ENCODE data around the gene KIRREL2. TPM values are rescaled to one million over a fixed set of nuclear protein-coding genes. Genes with fewer than 3 reads are reported as not detected.

KIRREL2 gene
- total and polyA plus RNA-seq, 9 of the 15 experiments (the other 6 are each of a cell fraction or from before 2014, with no cell fraction given) = 0.01 to 0.12 (median 0.09) TPM; not detected in 4

- no peak for TF ChIP-seq HDAC3 (IDR thresholded peaks at IDR 0.05; ENCODE audit: borderline replicate concordance, partially characterized antibody)
- no peak for TF ChIP-seq MAFK (IDR thresholded peaks at IDR 0.05; ENCODE audit: low read length)
- no peak for TF ChIP-seq NR2F6 (CRISPR knock-in tag; IDR thresholded peaks at IDR 0.05)
- TF ChIP-seq EZH2 (IDR thresholded peaks at IDR 0.05; ENCODE audit: borderline replicate concordance, low read depth, low read length) = no peak
- TF ChIP-seq TSC22D4 (tag; IDR thresholded peaks at IDR 0.05) = no peak
- TF ChIP-seq HOXB6 (CRISPR knock-in tag; IDR thresholded peaks at IDR 0.05; ENCODE audit: borderline replicate concordance) = no peak
- TF ChIP-seq GATA2 (CRISPR knock-in tag; IDR thresholded peaks at IDR 0.05) = no peak
- TF ChIP-seq ZHX1 (conservative IDR thresholded peaks at IDR 0.05; ENCODE audit: low read length) = no peak
- TF ChIP-seq LCOR (CRISPR knock-in tag; IDR thresholded peaks at IDR 0.05) = 0 out of 2 replicates have a peak, but pooled peaks have one; percentile 22
- TF ChIP-seq SMARCE1 (IDR thresholded peaks at IDR 0.05) = no peak
- TF ChIP-seq ZKSCAN3 (CRISPR knock-in tag; IDR thresholded peaks at IDR 0.05) = no peak
- TF ChIP-seq GTF2A2 (tag; IDR thresholded peaks at IDR 0.05) = no peak
- no peak for TF ChIP-seq ARID3B (CRISPR knock-in tag; IDR thresholded peaks at IDR 0.05; ENCODE audit: borderline replicate concordance)
- no peak for TF ChIP-seq ZNF133 (CRISPR knock-in tag; IDR thresholded peaks at IDR 0.05)
- no peak for TF ChIP-seq ZNF695 (CRISPR knock-in tag; IDR thresholded peaks at IDR 0.05)
- TF ChIP-seq MXI1 (IDR thresholded peaks at IDR 0.05; ENCODE audit: low read depth, low read length) = no peak
- no peak for TF ChIP-seq ZNF224 (CRISPR knock-in tag; IDR thresholded peaks at IDR 0.05)
- TF ChIP-seq ARID2 (IDR thresholded peaks at IDR 0.05) = no peak
- peak; percentile 68 for TF ChIP-seq JUND (IDR thresholded peaks at IDR 0.05; ENCODE audit: borderline replicate concordance, low read depth, low read length)
- no peak; the same call in 2 of the 3 replicates for TF ChIP-seq JUND (tag; IDR thresholded peaks at IDR 0.05; ENCODE audit: borderline replicate concordance, low read depth, low read length)
- TF ChIP-seq, protein P1, sequence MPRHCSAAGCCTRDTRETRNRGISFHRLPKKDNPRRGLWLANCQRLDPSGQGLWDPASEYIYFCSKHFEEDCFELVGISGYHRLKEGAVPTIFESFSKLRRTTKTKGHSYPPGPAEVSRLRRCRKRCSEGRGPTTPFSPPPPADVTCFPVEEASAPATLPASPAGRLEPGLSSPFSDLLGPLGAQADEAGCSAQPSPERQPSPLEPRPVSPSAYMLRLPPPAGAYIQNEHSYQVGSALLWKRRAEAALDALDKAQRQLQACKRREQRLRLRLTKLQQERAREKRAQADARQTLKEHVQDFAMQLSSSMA (CRISPR knock-in tag; IDR thresholded peaks at IDR 0.05) = no peak
- TF ChIP-seq GTF2F1 (IDR thresholded peaks at IDR 0.05; ENCODE audit: low read depth, low read length) = no peak
- TF ChIP-seq TARDBP (IDR thresholded peaks at IDR 0.05) = 0 out of 2 replicates have a peak, but pooled peaks have one; percentile 64
- TF ChIP-seq, protein P2, sequence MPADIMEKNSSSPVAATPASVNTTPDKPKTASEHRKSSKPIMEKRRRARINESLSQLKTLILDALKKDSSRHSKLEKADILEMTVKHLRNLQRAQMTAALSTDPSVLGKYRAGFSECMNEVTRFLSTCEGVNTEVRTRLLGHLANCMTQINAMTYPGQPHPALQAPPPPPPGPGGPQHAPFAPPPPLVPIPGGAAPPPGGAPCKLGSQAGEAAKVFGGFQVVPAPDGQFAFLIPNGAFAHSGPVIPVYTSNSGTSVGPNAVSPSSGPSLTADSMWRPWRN (IDR thresholded peaks at IDR 0.05; ENCODE audit: low read depth) = no peak
- TF ChIP-seq KLF10 (CRISPR knock-in tag; IDR thresholded peaks at IDR 0.05) = no peak
- no peak for TF ChIP-seq SNRNP70 (optimal IDR thresholded peaks at IDR 0.05; ENCODE audit: low read depth, low read length)
- peak; percentile 13; the same call in 1 of the 2 replicates for TF ChIP-seq L3MBTL2 (IDR thresholded peaks at IDR 0.05)
These were observed 43.0 kb downstream of the KIRREL2 start (continued) for GRCh38 chr19:35899547-35900214.
